ENCODE results near the gene ADRA2C.

The ADRA2C gene

DNA sequence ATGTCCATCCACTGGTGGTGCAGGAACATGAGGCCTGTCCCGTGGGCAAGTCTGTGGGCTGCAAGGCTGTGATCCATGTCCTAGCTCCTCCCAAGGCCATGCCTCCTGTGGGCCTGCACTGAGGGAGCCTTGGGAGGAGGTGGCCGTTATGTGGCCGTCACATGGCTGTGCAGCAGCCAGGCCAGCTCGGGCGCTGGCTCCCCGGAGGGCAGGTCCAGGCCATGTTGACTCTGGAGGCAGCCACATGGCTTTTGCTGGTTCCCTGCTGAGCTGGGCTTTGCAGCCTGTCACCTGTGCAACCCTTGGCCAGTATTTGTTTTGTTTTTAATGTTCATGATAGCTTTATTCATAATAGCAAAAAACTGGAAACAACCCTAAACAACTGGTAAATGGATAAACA is 13.3 kb downstream of the ADRA2C start:
- no peak for DNase-seq

DNA sequence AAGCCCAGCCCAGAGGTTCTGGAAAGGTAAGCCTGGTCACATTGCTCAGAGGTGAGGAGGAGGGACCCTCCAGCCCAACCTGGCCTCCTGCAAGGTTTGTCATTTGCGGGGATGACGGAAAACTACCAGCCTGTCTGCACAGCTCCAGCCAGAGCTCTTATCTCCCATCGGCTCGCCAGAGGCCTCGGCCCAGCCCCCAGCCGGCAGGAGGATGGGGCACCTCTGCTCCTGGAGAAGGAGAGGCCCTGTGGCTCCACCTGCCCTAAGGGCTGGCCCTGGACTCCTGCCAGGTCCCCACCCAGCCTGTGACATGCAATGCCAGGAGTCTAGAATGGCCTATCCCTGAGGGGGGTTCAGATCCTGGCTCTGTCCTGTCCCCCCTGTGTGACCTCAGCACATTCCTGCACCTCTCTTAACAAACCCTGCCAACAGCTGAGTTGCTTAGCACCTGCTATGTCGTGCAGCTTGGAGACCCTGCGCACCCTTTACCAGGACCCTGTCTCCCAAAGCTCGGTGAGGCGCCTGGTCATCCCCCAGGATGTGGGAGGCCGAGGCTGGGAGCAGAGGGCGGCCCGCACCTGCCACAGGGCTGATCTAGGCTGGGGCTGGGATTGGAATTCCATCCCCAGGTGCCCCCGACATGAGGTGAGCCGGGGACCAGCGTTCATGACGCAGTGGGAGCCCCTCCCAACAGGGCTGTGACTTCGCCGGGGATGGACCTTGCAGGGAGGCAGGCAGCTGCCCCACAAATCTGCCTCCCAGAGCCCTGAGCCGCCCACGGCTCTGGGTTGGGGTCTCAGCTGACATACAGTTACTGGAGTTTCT is 14.4 kb downstream of the ADRA2C start:
- no peak for DNase-seq

DNA sequence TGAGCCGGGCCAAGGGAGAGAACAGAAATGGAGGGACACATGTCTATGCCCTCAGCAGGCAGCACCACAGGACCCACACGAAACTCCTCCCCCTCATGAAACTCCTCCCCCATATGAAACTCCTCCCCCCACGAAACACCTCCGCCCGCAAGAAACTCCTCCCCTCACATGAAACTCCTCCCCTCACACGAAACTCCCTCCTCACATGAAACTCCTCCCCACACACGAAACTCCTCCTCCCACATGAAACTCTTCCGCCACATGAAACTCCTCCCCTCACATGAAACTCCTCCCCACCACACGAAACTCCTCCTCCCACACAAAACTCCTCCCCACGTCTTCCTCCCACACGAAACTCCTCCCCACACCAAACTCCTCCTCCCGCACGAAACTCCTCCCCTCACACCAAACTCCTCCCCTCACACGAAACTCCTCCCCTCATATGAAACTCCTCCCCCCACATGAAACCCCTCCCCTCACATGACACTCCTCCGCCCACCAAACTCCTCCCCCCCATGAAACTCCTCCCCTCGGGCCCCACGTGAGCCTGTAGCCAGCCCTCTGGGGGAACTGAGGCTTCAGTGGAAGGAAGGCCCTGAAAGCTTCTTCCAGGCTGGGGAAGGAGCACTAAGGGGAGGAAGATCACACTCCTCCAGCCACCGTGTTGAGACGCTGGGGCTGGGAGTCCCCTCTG is 15.2 kb downstream of the ADRA2C start:
- DNase-seq = no peak

DNA sequence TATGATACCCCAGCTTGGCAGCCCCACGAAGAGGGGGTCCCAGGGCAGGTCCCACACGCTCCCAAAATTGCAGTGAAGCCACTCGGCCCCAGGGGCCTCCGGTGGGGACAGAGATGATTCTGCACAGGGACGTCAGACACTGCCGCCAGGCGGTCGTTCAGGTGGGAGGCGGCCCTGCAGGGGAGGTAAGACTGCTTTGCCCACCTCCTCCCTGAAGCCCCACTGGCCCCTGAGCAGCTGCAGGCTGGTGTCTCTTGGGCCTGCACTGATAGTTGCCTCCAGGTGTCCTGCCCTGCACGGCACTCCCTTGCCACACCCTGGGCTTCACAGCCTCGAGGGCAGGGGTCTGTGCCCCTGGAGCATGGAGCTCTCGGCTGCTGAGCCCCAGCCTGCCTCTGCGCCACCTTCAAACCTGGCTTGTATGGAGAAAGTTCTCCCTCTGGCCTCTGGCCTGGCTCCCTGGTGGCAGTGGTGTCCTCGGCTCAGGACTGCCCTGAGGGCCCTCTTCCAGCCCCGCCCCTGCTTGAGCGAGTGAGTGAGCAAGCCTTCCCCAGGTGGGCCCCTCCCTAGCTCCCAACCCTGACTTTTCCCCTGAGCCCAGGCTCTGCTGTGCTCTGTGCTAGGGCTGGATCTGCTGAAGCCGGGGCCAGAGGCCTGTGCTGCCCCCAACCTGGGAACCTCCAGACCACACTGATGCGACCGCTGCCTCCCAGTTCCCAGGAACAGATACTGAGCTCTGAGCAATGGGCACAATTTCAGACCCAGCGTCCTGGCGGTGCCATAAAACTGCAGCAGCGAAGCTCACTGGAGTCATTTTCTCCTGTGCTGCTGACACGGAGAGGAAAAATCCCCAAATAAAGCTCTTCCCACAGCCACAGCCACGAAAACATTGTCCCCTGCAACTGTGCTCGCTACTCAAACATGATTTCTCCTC is 16.1 kb downstream of the ADRA2C start:
- no peak for DNase-seq

DNA sequence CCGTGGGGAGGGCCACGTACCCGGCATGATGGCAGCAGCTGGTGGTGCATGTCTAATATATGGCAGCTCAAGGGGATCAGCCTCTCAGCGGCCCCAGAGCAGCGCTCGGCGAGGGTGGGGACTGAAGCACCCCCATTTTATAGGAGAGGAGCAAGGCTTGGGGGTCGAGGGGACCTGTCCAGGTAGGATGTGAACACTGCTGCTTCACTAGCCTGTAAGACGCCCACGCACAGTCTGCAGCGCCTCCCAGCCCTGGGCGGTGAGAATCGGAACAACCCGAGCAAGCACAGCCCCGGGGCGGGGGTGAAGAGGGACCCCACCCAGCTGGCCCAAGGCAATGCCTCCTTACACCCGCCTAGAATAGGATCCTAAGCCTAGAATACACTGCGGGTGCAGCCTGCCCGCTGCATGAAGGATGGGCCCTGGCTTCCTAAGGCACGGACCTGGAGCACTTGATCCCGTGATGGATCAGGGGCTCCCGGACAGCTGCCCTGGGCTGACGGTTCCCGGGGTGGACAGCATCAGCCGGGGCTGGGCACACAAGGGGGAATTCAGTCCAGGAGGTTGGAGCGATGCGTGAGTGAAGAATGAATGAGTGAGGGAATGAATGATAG is 17.6 kb downstream of the ADRA2C start:
- no peak for DNase-seq

DNA sequence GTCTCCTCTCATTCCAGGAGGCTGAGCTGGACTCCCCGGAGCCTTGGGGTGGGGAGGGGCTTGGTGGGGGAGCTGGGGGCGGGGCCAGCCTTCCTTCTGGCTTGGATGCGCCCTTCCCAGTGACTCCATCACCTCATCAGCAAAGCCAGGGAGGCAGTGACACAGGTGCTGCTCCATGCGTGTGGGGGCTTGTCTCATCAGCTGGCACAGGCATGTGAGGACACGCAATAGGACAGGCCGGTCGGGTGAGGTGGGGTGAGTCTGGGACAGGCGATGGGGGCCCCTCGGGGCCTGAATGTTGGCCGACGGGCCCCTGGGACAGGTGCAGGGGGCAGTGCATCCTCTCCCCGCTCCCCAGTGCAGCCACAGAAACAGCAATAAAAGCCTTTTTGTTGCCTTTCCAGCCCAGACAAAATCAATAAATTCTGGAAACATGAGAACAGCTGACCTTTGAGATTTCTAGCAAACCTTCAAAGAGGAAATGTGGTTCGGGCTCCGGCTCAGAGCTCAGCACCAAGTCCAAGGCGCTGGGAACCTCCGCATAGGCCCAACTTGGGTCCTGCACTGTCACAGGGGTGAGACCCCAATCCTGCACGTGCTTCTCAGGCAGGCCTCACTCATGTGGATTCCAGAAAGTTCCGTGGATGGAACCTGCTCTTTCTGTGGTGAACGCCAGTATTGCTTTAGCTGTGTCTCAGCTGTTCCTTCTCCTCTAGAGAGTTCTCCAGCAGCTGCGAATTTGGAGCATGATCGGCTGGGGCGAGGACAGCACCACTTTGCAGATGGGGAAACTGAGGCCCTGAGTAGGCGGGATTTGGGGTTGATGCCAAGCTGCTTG is 18.5 kb downstream of the ADRA2C start:
- no peak for DNase-seq

DNA sequence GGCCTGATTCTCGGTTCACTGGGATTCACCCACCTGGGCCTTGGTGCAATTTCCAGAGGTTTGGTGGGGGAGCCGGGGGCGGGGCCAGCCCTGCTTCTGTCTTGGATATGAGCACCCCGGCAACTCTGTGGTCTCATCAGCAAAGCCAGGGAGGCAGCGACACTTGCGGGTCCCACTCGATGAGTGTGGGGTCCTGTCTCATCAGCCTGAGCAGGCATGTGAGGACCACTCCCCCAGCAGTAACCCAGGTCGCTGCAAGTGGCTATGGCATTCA is 19.0 kb downstream of the ADRA2C start:
- no peak for DNase-seq

DNA sequence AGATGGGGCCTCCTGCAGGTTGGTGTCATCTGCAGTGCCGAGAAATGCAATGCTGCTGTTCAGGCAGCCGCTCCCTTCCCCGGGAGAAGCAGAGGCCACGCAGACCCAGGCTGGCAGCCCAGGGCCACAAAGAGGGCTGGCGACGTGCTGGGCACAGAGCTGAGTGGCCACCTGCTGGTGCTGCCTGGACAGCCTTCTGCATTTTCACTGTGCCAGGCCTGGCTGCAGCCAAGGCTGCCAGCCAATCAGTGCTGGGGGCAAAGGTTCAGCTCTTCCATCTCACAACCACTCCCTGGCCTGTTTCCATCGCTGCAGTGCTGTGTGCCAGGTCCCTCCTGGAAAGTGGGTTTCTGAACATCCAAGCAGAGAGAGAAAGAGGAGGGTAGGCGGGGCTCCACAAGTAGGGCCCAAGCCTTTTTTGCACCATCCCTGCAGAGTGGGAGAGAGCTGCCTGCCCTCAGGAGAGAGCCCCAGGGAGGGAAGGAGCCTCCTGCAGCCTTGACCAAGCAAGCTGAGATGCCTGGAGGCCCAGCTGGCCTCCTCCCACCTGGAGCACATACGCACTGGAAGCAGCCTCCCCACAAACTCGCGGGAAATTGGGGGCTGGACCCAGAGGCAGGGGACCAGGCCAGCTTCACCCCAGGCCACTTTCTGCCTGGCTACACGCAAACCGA is 20.1 kb downstream of the ADRA2C start:
- no peak for DNase-seq

DNA sequence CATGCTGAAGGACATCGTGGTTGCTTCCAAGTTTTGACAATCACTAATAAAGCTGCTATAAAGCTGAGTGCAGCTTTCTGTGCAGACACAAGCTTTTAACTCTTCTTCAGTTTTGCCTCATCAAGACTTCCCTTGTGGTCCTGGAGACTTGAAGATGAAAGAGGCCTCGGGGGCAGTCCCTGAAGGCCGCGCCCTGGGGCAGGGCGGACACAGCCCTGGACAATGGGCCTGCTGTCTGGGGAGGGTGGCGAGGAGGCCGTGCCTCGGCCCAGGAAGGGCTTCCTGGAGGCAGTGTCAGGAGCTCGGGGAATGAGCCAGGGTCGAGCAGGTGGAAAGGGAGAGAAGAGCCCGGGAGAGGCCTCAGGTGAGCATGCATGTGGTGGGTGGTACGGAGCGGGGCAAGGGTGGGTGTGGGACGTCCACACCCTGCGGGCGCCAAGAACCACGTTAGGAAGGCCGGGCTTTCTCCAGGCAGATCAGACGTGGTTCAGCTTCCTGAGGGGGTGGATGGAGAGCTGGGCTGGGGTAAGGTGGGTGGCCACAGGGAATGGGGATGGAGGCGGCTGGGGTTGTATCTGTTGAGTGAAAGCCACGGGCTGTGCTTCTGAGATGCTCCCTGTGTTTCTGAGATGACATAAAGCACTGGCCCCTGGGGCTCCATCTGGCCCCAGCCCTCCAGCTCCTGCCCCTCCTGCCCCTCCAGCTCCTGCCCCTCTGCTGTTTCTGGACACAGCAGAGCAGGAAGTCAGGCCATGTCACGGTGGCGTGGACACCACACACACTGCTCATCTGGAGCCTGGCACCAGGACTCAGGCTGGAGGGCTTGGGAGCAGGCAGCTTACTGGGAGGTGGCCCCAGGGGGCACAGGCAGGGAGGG is 21.5 kb downstream of the ADRA2C start:
- no peak for DNase-seq

DNA sequence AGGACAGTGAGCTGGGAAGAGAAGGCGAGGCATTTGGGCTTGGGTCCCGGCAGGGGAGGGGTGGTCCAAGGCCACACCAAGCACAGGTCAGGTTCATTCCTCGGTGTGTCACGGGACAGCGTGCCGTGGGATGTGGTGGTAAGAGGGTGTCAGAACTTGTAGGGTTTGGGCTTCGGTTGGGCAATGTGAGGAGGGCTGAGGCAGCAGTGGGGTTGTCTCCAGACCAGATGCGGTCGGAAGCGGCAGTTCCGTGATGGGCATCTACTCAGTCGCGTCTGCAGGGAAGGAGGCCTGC is 22.1 kb downstream of the ADRA2C start:
- no peak for DNase-seq

DNA sequence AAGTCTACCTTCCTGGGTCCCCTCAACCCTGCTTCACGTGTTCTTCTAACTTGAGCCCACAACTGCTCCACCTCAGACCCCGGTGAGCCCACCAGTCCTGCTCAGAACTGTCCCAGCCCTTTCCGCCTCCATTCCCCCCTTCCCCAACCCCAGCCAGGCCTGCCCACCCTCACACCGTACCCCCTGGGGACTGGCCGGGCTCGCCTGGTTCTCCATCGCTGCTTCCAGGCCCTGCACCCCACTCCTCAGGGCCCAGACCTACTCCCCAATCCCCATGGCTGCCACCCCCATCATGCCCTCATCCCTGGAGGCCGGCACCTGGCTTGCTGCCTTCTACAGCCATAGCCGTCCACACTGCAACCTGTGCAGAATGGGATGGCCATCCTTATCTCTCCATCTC is 23.4 kb downstream of the ADRA2C start:
- no peak for DNase-seq

DNA sequence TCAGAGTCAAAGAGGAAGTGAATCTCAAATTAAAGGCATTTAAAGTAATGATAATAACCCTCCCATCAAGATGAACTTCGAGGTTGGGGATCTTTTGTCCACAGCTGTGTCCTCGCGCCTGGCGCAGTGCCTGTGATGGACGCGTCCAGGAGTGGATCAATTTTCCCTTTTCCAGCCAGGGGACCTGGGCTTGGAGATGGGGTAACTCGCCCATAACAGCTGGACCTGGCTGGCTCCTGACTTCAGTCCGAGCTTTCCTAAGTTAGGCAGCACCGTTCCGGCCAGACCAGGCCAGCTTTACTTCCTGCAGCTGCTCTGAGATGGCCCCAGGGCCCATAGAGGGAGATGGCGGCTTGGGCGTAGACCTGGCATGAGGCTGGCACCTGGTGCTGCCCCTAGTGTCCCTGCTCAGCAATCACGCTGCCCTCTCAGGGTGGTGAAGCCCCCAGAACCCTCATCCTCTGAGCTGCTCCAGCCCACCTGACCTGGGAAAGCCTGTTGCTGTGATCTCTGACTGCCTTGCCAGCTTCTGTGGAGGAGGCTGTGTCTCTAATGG is 23.9 kb downstream of the ADRA2C start:
- no peak for DNase-seq

DNA sequence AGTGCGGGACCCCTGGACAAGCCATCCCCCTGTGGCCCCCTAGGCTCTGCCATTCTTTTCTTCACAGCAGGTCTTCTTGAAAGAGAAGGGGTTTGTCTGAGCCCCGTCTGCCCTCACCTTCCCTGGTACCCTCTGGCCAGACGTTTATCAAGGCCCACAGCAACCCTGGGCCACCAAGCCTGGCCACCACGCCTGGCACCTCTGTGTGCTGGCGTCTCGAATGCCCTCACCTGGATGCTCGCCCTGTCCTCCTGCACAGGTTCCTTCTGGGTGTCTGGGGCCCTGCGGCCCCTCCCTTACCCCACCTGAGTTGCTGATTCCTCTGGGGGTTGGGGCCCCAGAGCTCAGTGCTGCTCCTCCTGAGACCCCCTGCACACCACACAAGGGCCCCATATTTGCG is 25.1 kb downstream of the ADRA2C start:
- no peak for DNase-seq

DNA sequence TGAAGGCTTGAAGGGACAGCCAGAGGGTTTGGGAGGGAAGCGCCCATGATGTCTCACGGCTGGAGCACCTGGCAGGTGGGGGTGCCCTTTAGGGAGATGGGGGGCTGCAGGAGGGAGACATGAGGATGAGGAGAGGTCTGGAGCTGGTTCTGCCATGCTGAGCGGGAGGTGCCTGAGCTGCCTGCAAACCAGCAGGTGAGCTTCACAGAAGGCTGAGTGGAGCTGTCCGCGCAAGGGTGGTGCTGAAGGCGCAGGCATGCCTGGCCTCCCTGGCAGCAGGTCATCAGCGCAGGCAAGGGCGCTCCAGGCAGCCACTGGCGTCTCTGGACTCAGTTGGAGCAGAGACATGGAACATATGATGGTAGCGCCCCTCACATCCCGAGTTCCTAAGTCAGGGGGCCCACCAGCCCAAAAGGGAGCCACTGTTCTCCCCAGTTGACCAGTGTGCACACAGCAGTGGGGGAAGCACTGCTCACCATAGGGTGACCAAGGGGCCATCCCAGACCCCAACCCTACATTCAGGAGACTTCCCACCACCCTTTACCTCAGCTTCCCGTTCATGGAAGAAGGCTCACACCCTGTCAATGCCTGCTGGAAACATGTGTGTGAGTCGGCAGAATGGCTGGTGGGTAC is 25.8 kb downstream of the ADRA2C start:
- no peak for DNase-seq

DNA sequence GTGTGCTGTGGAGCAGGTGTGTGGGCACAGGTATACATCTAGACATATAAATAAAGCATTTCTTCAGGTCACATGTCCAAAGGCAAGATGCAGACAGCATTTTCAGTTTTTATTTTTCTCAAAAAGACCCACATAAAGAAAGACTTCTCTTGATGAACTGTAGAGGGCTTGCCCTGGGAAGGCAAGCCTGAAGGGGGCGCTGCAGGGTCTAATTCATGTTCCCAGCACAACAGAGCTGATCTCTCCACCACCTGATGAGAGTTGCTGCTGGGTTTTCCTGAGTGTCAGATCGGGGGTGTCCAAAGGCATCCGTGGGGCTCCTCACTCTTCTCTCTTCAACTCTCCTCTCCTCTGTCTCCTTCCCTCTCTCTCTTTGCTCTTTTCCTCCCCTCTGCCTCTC is 26.6 kb downstream of the ADRA2C start:
- no peak for DNase-seq

DNA sequence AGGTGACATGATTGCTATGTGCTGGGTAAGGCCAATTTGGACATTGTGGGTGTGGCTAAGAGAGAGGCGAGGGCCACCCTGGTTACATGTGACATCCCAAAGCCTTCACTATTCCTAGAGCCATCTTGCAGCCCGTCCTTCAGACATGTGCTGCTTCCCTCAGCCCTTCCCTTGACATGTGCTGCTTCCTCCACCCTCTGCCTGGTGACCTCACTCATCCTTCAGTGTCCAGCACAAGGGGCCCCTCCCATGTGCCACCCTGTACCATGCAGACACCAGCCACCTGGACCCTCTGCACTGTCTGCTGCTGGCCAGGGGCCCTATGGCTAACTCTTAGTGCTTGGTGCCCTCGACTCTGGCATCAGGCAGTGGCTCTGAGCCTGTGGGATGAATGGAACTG is 27.4 kb downstream of the ADRA2C start:
- no peak for DNase-seq

DNA sequence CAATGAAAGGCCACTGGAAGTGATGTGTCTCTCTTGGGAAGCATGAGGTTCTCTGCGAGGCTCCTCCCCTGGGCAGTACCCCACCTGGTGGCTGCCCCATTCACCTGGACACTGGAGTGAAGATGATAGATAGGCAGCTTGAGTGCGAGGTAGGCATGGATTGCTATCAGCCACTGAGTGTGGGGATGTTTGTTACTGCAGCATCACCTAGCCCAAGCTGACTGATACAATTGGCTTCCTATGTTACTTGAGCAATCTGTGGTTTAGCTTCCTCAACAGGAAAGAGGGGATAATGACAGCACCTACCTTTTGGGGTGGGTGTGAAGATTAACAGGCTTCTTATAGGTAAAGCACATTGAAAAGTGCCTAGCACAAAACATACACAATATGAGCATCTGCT is 30.8 kb downstream of the ADRA2C start:
- DNase-seq = no peak

DNA sequence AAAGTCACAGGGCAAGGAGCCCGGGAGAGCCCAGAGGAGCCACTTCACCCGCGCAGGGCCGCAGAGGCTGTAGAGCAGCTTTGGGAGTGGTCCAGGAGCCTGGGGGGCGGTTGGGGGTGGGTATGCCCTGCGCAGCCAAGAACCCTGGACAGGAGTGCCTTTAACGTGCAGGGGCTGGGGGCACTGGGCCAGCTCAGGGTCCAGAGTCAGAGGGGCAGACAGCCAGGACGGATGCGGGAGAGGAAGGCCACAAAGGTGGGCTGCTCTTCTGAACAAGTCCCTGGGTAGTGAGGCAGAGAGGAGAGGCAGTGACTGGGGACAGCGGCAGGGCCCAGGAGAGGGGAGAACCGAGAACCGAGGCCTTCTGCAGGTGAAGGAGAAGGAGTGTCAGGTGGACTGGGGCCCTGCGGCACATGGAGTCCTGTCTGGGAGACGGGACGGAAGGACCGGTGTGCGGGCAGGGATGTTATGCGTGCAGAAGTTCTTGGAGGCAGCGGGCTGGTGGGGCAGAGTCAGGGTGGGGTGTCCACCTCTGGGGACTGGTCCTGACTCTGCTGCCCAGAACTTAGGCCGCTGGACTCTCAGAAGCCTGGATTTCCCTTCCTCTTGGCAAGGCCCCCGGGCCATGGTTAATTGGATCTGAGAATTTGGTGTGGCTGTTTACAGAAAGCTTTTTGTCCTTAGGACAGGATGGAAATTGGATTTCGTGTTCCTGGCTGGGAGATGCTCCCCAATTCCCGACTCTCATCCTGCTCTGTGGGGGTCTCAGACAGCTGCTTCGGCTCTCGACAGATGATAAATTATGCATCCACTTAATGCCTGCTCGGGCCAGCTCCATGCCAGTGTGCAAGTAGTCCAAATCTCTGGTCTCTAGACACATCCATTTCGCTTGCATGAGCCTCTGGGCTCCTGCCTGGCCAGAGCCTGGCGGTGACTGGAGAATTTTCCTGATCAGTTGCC is 31.9 kb downstream of the ADRA2C start:
- DNase-seq = no peak

DNA sequence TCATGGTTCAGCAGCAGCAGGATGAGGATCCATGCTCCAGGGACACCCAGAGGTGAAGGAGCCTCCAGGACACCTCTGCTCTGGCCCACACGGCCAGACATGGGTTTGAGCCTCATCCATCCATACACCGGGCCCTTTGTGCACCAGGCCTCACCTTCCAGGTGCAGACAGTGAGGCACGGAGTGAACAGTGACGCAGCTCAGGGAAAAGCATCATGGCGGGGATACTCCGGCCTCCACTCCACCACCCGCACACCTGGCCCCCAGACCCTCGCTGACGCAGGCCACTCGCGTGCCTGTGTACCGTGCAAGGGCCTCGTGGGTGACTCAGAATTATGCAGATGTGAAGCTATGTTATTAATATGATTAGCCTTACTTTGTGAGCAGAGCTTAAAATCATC is 33.3 kb downstream of the ADRA2C start:
- no peak for DNase-seq

All from GDM1 (cell line).